T-helper 17 cell (primary cell): ENCODE measurements around the gene DDX10. TPM values are rescaled to one million over a fixed set of nuclear protein-coding genes. Genes with fewer than 3 reads are reported as not detected.

Experiments
- ATAC-seq: fragments of 150-1000 bp; cut with Tn5 transposase; 2 replicates; pipeline ENCODE4 v1.10.0; 2021; ENCODE audit warnings: mild to moderate bottlenecking, moderate library complexity
- DNase-seq, 3 donors: peaks; one replicate each; pipeline versions ENCODE4 v3.0.0 to v3.0.0-alpha.2; 2020 to 2021
- H3K9me3 ChIP-seq: one replicate; pipeline ENCODE4 v1.7.0; 2013; ENCODE audit warnings: low read length, mild to moderate bottlenecking; ENCODE audit not compliant: control insufficient read depth, poor library complexity, severe bottlenecking
- H3K27ac Mint-ChIP-seq: one replicate; pipeline ENCODE4 v1.8.0; 2022; ENCODE audit warnings: mild to moderate bottlenecking, moderate library complexity, mixed read lengths
- H3K27me3 Mint-ChIP-seq: one replicate; pipeline ENCODE4 v1.8.0; 2022; ENCODE audit warnings: mixed read lengths
- H3K36me3 Mint-ChIP-seq: one replicate; pipeline ENCODE4 v1.8.0; 2022; ENCODE audit warnings: low read depth, mixed read lengths
- H3K4me1 Mint-ChIP-seq: one replicate; pipeline ENCODE4 v1.8.0; 2022; ENCODE audit warnings: mild to moderate bottlenecking, mixed read lengths
- H3K4me3 Mint-ChIP-seq: one replicate; pipeline ENCODE4 v1.8.0; 2022; ENCODE audit warnings: mild to moderate bottlenecking, moderate library complexity, mixed read lengths
- total RNA-seq, 4 donors: library from RNA in 2 of 4; stranded (reverse) in 2 of 4; gene quantifications; one replicate each; pipeline ENCODE4 v1.2.3 and lab custom pipeline; 2022 to 2026

The DDX10 gene
- total RNA-seq, 2 donors from 2014 or later: 24.8 to 26.6 TPM

- H3K27me3 Mint-ChIP-seq: no peaks in the 10 kb centered on the region
- H3K9me3 ChIP-seq: peaks cover 3% of the 10 kb centered on the region
- no peak overlapping the region for H3K4me3 Mint-ChIP-seq
- H3K4me1 Mint-ChIP-seq: peaks cover 3% of the 10 kb centered on the region
- H3K36me3 Mint-ChIP-seq: peaks cover 21% of the 10 kb centered on the region
- DNase-seq (no peak), ATAC-seq (no peak)
- no peak overlapping the region for H3K27ac Mint-ChIP-seq
Observed at GRCh38 chr11:108705061-108705460, 40.2 kb downstream of the DDX10 start.

- no peak for ATAC-seq
- Mint-ChIP-seq H3K36me3 (peaks cover 28% of the 10 kb centered on the region), H3K27ac (no peak overlapping the region), H3K27me3 (no peaks in the 10 kb centered on the region), H3K4me1 (peaks cover 8% of the 10 kb centered on the region), H3K4me3 (no peak overlapping the region)
- peaks cover 3% of the 10 kb centered on the region for H3K9me3 ChIP-seq
- DNase-seq: no peak
Observed at GRCh38 chr11:108708173-108708572, 43.3 kb downstream of the DDX10 start.

GRCh38 chr11:108709741-108710140 lies 44.9 kb downstream of the DDX10 start:
- no peak overlapping the region for H3K27ac Mint-ChIP-seq
- peaks cover 27% of the 10 kb centered on the region for H3K36me3 Mint-ChIP-seq
- H3K9me3 ChIP-seq: peaks cover 3% of the 10 kb centered on the region
- H3K4me1 Mint-ChIP-seq: peaks cover 13% of the 10 kb centered on the region
- DNase-seq: no peak
- no peaks in the 10 kb centered on the region for H3K27me3 Mint-ChIP-seq
- no peak for ATAC-seq
- no peak overlapping the region for H3K4me3 Mint-ChIP-seq

GRCh38 chr11:108713076-108713790 lies 48.4 kb downstream of the DDX10 start:
- H3K4me1 Mint-ChIP-seq: peaks cover 13% of the 10 kb centered on the region
- ATAC-seq (no peak), DNase-seq (no peak)
- no peak overlapping the region for H3K4me3 Mint-ChIP-seq
- H3K27me3 Mint-ChIP-seq: no peaks in the 10 kb centered on the region
- H3K36me3 Mint-ChIP-seq: peaks cover 17% of the 10 kb centered on the region
- H3K27ac Mint-ChIP-seq: no peak overlapping the region
- peaks cover 3% of the 10 kb centered on the region for H3K9me3 ChIP-seq

GRCh38 chr11:108715239-108715638 lies 50.4 kb downstream of the DDX10 start:
- H3K9me3 ChIP-seq: no peaks in the 10 kb centered on the region
- Mint-ChIP-seq H3K36me3 (peaks cover 18% of the 10 kb centered on the region), H3K4me1 (peaks cover 13% of the 10 kb centered on the region), H3K4me3 (no peak overlapping the region), H3K27ac (no peak overlapping the region), H3K27me3 (no peaks in the 10 kb centered on the region)
- ATAC-seq (no peak), DNase-seq (no peak)

GRCh38 chr11:108718466-108718865 lies 53.6 kb downstream of the DDX10 start:
- no peaks in the 10 kb centered on the region for H3K27me3 Mint-ChIP-seq
- H3K36me3 Mint-ChIP-seq: peaks cover 12% of the 10 kb centered on the region
- ATAC-seq: no peak
- no peak for DNase-seq
- H3K9me3 ChIP-seq: no peaks in the 10 kb centered on the region
- no peak overlapping the region for H3K4me3 Mint-ChIP-seq
- peaks cover 7% of the 10 kb centered on the region for H3K4me1 Mint-ChIP-seq
- no peak overlapping the region for H3K27ac Mint-ChIP-seq

GRCh38 chr11:108724974-108725689 lies 60.3 kb downstream of the DDX10 start:
- peaks cover 10% of the 10 kb centered on the region for H3K36me3 Mint-ChIP-seq
- no peaks in the 10 kb centered on the region for H3K9me3 ChIP-seq
- H3K27me3 Mint-ChIP-seq: no peaks in the 10 kb centered on the region
- no peak overlapping the region for H3K27ac Mint-ChIP-seq
- peaks cover 16% of the 10 kb centered on the region for H3K4me1 Mint-ChIP-seq
- no peak for DNase-seq
- no peak for ATAC-seq
- no peak overlapping the region for H3K4me3 Mint-ChIP-seq

- Mint-ChIP-seq H3K27me3 (no peaks in the 10 kb centered on the region), H3K27ac (no peak overlapping the region), H3K4me3 (peak overlapping the region; percentile 80), H3K4me1 (peaks cover 19% of the 10 kb centered on the region), H3K36me3 (peaks cover 10% of the 10 kb centered on the region)
- no peaks in the 10 kb centered on the region for H3K9me3 ChIP-seq
- DNase-seq: no peak
- ATAC-seq: no peak
Observed at GRCh38 chr11:108726077-108726800, 61.4 kb downstream of the DDX10 start.

GRCh38 chr11:108727665-108728064 lies 62.8 kb downstream of the DDX10 start:
- peaks cover 17% of the 10 kb centered on the region for H3K36me3 Mint-ChIP-seq

GRCh38 chr11:108729227-108729871 lies 64.5 kb downstream of the DDX10 start:
- H3K4me3 Mint-ChIP-seq: no peak overlapping the region
- ATAC-seq (no peak), DNase-seq (no peak)
- H3K9me3 ChIP-seq: no peaks in the 10 kb centered on the region
- peaks cover 10% of the 10 kb centered on the region for H3K36me3 Mint-ChIP-seq
- peaks cover 39% of the 10 kb centered on the region for H3K4me1 Mint-ChIP-seq
- H3K27me3 Mint-ChIP-seq: no peaks in the 10 kb centered on the region
- peak overlapping the region; percentile 78 for H3K27ac Mint-ChIP-seq

More at GRCh38 chr11:108727665-108728064, 62.8 kb downstream of the DDX10 start:
- peak overlapping the region; percentile 12 for H3K27ac Mint-ChIP-seq
- peaks cover 25% of the 10 kb centered on the region for H3K4me1 Mint-ChIP-seq
- ATAC-seq (no peak), DNase-seq (no peak)
- H3K27me3 Mint-ChIP-seq: no peaks in the 10 kb centered on the region
- H3K9me3 ChIP-seq: no peaks in the 10 kb centered on the region
- no peak overlapping the region for H3K4me3 Mint-ChIP-seq

GRCh38 chr11:108732395-108732794 lies 67.5 kb downstream of the DDX10 start:
- Mint-ChIP-seq H3K4me1 (peaks cover 33% of the 10 kb centered on the region), H3K27ac (no peak overlapping the region), H3K4me3 (no peak overlapping the region), H3K27me3 (no peaks in the 10 kb centered on the region), H3K36me3 (peaks cover 13% of the 10 kb centered on the region)
- ATAC-seq (no peak), DNase-seq (no peak)
- no peaks in the 10 kb centered on the region for H3K9me3 ChIP-seq

GRCh38 chr11:108733479-108734116 lies 68.7 kb downstream of the DDX10 start:
- Mint-ChIP-seq H3K27ac (peak overlapping the region; percentile 0), H3K36me3 (peaks cover 13% of the 10 kb centered on the region), H3K4me3 (peak overlapping the region; percentile 1), H3K4me1 (peaks cover 32% of the 10 kb centered on the region), H3K27me3 (no peaks in the 10 kb centered on the region)
- no peaks in the 10 kb centered on the region for H3K9me3 ChIP-seq
- DNase-seq: no peak
- ATAC-seq: peak; percentile 54
